Stomach (tissue), 4 donors: ENCODE measurements around the gene HTR1D.

ENCODE experiments used
- CTCF ChIP-seq, 7 experiments: fragments of 450-650 bp in 4 of 7; fragments of 200-600 bp in 3 of 7; sonication (generic) in 3 of 7; IDR thresholded peaks; one replicate each; pipeline ENCODE4 v1.5.1; 2016 to 2019; ENCODE audit warnings: antibody characterized with exemption in 7 of 7, control low read depth in 2 of 7, mild to moderate bottlenecking in 1 of 7
- POLR2AphosphoS5 ChIP-seq, 3 donors: sonication (generic); formaldehyde crosslinking; IDR thresholded peaks; one replicate each; pipeline ENCODE4 v1.6.1; 2016; ENCODE audit warnings: antibody characterized with exemption in 3 of 3

GRCh38 chr1:23159963-23160877 is 57.1 kb downstream of the HTR1D start:
- TF ChIP-seq CTCF (IDR thresholded peaks at IDR 0.05) (no peak), POLR2AphosphoS5 (IDR thresholded peaks at IDR 0.05) (no peak)
